NCI-H748 treated with DMSO at 0.1 percent for 48 hours (cell line): ENCODE measurements around the gene PJA2.
"Not testable (repeated sequence)": the region's sequence is repeated elsewhere in the genome, so short reads cannot be mapped to it uniquely, and the experiment has no call there.

Source experiments
- DNase-seq: peaks from one replicate; lab custom pipeline; 2025; lab: John Stamatoyannopoulos, UW

Gene PJA2

GRCh38 chr5:109309326-109310063 is 100.3 kb downstream of the PJA2 start:
- DNase-seq, result no peak

- no peak for DNase-seq
Measured at GRCh38 chr5:109307951-109308350, 101.8 kb downstream of the PJA2 start.

- no peak for DNase-seq
Measured at GRCh38 chr5:109307456-109307855, 102.3 kb downstream of the PJA2 start.

- no peak for DNase-seq
Measured at GRCh38 chr5:109305352-109305751, 104.4 kb downstream of the PJA2 start.

GRCh38 chr5:109304309-109304708 is 105.5 kb downstream of the PJA2 start:
- DNase-seq, result no peak

- DNase-seq, result no peak
Measured at GRCh38 chr5:109300367-109300766, 109.4 kb downstream of the PJA2 start.

GRCh38 chr5:109299557-109299956 is 110.2 kb downstream of the PJA2 start:
- no peak for DNase-seq

- no peak for DNase-seq
Measured at GRCh38 chr5:109298794-109299193, 111.0 kb downstream of the PJA2 start.

- no peak for DNase-seq
Measured at GRCh38 chr5:109297900-109298299, 111.9 kb downstream of the PJA2 start.

GRCh38 chr5:109291090-109291489 is 118.7 kb downstream of the PJA2 start:
- no peak for DNase-seq

- no peak for DNase-seq
Measured at GRCh38 chr5:109290231-109290630, 119.5 kb downstream of the PJA2 start.

- DNase-seq, result not testable (repeated sequence)
Measured at GRCh38 chr5:109286628-109287027, 123.1 kb downstream of the PJA2 start.
